NB4 (cell line): ENCODE results near the gene DOCK2.

Source experiments
- CTCF ChIP-seq: IDR thresholded peaks from one replicate; pipeline ENCODE4 v1.5.1; 2012; ENCODE audit warnings: low read depth, low read length
- MAX ChIP-seq: IDR thresholded peaks from 2 replicates; pipeline ENCODE4 v1.6.1; 2011; ENCODE audit warnings: low read depth, low read length
- MYC ChIP-seq: IDR thresholded peaks from 2 replicates; pipeline ENCODE4 v1.6.1; 2011; ENCODE audit warnings: low read depth, low read length
- POLR2A ChIP-seq: IDR thresholded peaks from 2 replicates; pipeline ENCODE4 v1.6.1; 2011; ENCODE audit warnings: mild to moderate bottlenecking; ENCODE audit not compliant: insufficient read length; ENCODE audit errors: extremely low read depth

GRCh38 chr5:169934990-169935389 is 297.9 kb downstream of the DOCK2 start:
- TF ChIP-seq CTCF (no peak), MAX (no peak), POLR2A (no peak), MYC (no peak)
